Measurements from ENCODE around the gene SRF. TPM values are rescaled to one million over a fixed set of nuclear protein-coding genes. Genes with fewer than 3 reads are reported as not detected.

SRF gene
- total RNA-seq, 2 experiments from 2014 or later, result 22.8 to 24.2 TPM

DNA sequence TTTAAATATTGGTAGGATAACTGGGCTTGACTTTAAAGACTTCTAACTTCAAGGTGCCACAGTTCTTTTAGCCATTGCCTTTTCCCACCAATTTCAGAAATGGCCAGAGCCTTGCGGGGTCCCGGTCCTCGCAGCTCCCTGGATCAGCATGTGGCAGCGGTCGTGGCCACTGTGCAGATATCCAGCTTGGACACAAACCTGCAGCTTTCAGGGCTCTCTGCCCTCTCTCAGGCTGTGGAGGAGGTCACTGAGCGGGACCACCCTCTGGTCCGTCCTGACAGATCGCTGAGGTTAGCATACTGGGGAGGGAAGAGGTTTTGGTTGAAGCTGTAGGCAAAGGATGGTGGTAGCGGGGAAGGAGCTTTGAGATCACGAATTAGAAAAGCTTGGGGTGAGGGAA, 17.4 kb downstream of the SRF start:
- H2AFZ ChIP-seq (ENCODE audit: low read length), result no peak overlapping the region
- no peak overlapping the region for H3K27ac ChIP-seq (ENCODE audit: low read depth, low read length, poor library complexity, severe bottlenecking)
- H3K9me3 ChIP-seq (ENCODE audit: low read length), result no peaks in the 10 kb centered on the region
- H3K79me2 ChIP-seq (ENCODE audit: insufficient read depth, low read depth, low read length), result no peaks in the 10 kb centered on the region
- ChIA-PET CTCF (ENCODE audit: unreplicated experiment) (no interaction called here), POLR2A (no interaction called here)
- TF ChIP-seq EZH2phosphoT487 (IDR thresholded peaks at IDR 0.05; ENCODE audit: borderline replicate concordance, low read depth, low read length), result no peak
- TF ChIP-seq, protein P1, sequence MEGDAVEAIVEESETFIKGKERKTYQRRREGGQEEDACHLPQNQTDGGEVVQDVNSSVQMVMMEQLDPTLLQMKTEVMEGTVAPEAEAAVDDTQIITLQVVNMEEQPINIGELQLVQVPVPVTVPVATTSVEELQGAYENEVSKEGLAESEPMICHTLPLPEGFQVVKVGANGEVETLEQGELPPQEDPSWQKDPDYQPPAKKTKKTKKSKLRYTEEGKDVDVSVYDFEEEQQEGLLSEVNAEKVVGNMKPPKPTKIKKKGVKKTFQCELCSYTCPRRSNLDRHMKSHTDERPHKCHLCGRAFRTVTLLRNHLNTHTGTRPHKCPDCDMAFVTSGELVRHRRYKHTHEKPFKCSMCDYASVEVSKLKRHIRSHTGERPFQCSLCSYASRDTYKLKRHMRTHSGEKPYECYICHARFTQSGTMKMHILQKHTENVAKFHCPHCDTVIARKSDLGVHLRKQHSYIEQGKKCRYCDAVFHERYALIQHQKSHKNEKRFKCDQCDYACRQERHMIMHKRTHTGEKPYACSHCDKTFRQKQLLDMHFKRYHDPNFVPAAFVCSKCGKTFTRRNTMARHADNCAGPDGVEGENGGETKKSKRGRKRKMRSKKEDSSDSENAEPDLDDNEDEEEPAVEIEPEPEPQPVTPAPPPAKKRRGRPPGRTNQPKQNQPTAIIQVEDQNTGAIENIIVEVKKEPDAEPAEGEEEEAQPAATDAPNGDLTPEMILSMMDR (conservative IDR thresholded peaks at IDR 0.05; ENCODE audit: low read length), result no peak
- peaks cover 23% of the 10 kb centered on the region for H3K36me3 ChIP-seq (ENCODE audit: insufficient read depth, low read length)
- H3K4me1 ChIP-seq (ENCODE audit: insufficient read depth, low read length, poor library complexity, severe bottlenecking), result peaks cover 6% of the 10 kb centered on the region
- no peaks in the 10 kb centered on the region for H4K20me1 ChIP-seq (ENCODE audit: insufficient read depth, low read length)
- BruUV-seq (replicated peaks), result no TSS peak
- H3K4me3 ChIP-seq (ENCODE audit: low read depth, low read length, poor library complexity, severe bottlenecking), result no peak overlapping the region
- no peaks in the 10 kb centered on the region for H3K9me2 ChIP-seq (ENCODE audit: insufficient read depth, low read length)
- DNase-seq (ENCODE audit: low spot score), result no peak
- H3K4me2 ChIP-seq (ENCODE audit: low read length), result no peak overlapping the region
- intact Hi-C loops (cut with micrococcal nuclease; ENCODE audit: unreplicated experiment), result no loop called here

DNA sequence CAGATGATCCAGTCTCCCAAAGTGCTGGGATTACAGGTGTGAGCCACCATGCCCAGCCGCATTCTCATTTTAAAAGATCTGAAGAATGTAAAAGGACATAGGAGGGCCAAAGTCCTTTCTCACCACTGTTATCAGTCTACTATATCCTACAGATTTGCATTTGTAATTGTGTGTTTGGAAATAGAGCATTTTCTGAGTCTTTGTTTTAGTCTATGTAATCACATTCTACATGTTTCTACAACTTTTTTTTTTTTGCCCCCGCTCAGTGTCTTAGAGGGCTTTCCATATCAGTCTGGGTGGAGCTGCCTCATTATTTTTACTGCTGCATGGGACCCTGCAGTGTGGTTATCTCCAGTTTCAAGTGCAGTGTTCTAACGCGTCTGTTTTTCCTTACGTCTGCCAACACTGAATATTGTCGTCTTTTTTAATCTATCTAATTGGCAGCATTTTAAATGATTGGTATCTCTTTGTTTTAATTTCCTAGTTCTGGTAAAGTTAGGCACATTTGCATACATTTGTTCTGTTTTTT, 18.8 kb downstream of the SRF start:
- CTCF ChIA-PET (ENCODE audit: unreplicated experiment), result no interaction called here

DNA sequence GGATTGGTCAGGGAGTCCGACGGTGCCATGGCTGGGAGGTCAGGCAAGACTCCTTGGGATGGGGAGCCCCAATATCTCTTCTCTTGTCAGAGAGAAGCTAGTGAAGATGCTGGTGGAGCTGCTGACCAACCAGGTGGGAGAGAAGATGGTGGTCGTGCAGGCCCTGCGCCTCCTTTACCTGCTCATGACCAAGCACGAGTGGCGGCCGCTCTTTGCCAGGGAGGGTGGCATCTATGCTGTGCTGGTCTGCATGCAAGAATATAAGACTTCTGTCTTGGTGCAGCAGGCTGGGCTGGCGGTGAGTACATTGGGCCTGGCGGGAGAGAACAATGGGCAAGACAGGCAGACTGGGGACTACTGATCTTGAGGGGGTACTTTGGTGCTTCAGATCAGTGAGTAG, 21.8 kb downstream of the SRF start:
- POLR2A ChIA-PET, result no interaction called here

More for the DNA sequence above, 18.8 kb downstream of the SRF start:
- POLR2A ChIA-PET, result no interaction called here
- H3K4me3 ChIP-seq (ENCODE audit: low read depth, low read length, poor library complexity, severe bottlenecking), result no peak overlapping the region
- no peak overlapping the region for H3K4me2 ChIP-seq (ENCODE audit: low read length)
- no peaks in the 10 kb centered on the region for H3K9me3 ChIP-seq (ENCODE audit: low read length)
- no peaks in the 10 kb centered on the region for H3K79me2 ChIP-seq (ENCODE audit: insufficient read depth, low read depth, low read length)
- H3K4me1 ChIP-seq (ENCODE audit: insufficient read depth, low read length, poor library complexity, severe bottlenecking), result peaks cover 5% of the 10 kb centered on the region
- TF ChIP-seq, protein P1 (conservative IDR thresholded peaks at IDR 0.05; ENCODE audit: low read length), result no peak
- TF ChIP-seq EZH2phosphoT487 (IDR thresholded peaks at IDR 0.05; ENCODE audit: borderline replicate concordance, low read depth, low read length), result no peak
- peaks cover 26% of the 10 kb centered on the region for H3K36me3 ChIP-seq (ENCODE audit: insufficient read depth, low read length)
- H3K9me2 ChIP-seq (ENCODE audit: insufficient read depth, low read length), result no peaks in the 10 kb centered on the region
- H3K27ac ChIP-seq (ENCODE audit: low read depth, low read length, poor library complexity, severe bottlenecking), result no peak overlapping the region
- no peak overlapping the region for H2AFZ ChIP-seq (ENCODE audit: low read length)
- DNase-seq (ENCODE audit: low spot score), result no peak
- intact Hi-C loops (cut with micrococcal nuclease; ENCODE audit: unreplicated experiment), result no loop called here
- no TSS peak for BruUV-seq (replicated peaks)
- H4K20me1 ChIP-seq (ENCODE audit: insufficient read depth, low read length), result no peaks in the 10 kb centered on the region

More for the DNA sequence above, 21.8 kb downstream of the SRF start:
- H3K36me3 ChIP-seq (ENCODE audit: insufficient read depth, low read length), result peaks cover 20% of the 10 kb centered on the region; the same call in 1 of the 2 replicates
- DNase-seq (ENCODE audit: low spot score), result no peak
- H4K20me1 ChIP-seq (ENCODE audit: insufficient read depth, low read length), result no peaks in the 10 kb centered on the region
- no peak overlapping the region for H3K27ac ChIP-seq (ENCODE audit: low read depth, low read length, poor library complexity, severe bottlenecking)
- CTCF ChIA-PET (ENCODE audit: unreplicated experiment), result no interaction called here
- H3K4me2 ChIP-seq (ENCODE audit: low read length), result no peak overlapping the region
- no peak overlapping the region for H3K4me3 ChIP-seq (ENCODE audit: low read depth, low read length, poor library complexity, severe bottlenecking)
- no peaks in the 10 kb centered on the region for H3K4me1 ChIP-seq (ENCODE audit: insufficient read depth, low read length, poor library complexity, severe bottlenecking)
- H3K79me2 ChIP-seq (ENCODE audit: insufficient read depth, low read depth, low read length), result no peaks in the 10 kb centered on the region
- no peaks in the 10 kb centered on the region for H3K9me3 ChIP-seq (ENCODE audit: low read length)
- TF ChIP-seq, protein P1 (conservative IDR thresholded peaks at IDR 0.05; ENCODE audit: low read length), result no peak
- TF ChIP-seq EZH2phosphoT487 (IDR thresholded peaks at IDR 0.05; ENCODE audit: borderline replicate concordance, low read depth, low read length), result no peak
- intact Hi-C loops (cut with micrococcal nuclease; ENCODE audit: unreplicated experiment), result no loop called here
- H2AFZ ChIP-seq (ENCODE audit: low read length), result no peak overlapping the region
- BruUV-seq (replicated peaks), result no TSS peak
- H3K9me2 ChIP-seq (ENCODE audit: insufficient read depth, low read length), result no peaks in the 10 kb centered on the region

Measured in OCI-LY7 (cell line).